ENCODE results near the gene SYCE1L.

- TF ChIP-seq, protein P1, sequence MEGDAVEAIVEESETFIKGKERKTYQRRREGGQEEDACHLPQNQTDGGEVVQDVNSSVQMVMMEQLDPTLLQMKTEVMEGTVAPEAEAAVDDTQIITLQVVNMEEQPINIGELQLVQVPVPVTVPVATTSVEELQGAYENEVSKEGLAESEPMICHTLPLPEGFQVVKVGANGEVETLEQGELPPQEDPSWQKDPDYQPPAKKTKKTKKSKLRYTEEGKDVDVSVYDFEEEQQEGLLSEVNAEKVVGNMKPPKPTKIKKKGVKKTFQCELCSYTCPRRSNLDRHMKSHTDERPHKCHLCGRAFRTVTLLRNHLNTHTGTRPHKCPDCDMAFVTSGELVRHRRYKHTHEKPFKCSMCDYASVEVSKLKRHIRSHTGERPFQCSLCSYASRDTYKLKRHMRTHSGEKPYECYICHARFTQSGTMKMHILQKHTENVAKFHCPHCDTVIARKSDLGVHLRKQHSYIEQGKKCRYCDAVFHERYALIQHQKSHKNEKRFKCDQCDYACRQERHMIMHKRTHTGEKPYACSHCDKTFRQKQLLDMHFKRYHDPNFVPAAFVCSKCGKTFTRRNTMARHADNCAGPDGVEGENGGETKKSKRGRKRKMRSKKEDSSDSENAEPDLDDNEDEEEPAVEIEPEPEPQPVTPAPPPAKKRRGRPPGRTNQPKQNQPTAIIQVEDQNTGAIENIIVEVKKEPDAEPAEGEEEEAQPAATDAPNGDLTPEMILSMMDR (IDR thresholded peaks at IDR 0.05): no peak
- TF ChIP-seq POLR2A (IDR thresholded peaks at IDR 0.05): no peak
Measured at GRCh38 chr16:77231047-77231446, 31.8 kb downstream of the SYCE1L start.

Measured in gastroesophageal sphincter (tissue), 3 donors.